HepG2 (cell line): ENCODE measurements around the gene PRDM10. TPM values are rescaled to one million over a fixed set of nuclear protein-coding genes. Genes with fewer than 3 reads are reported as not detected.
"Not testable (repeated sequence)": the region's sequence is repeated elsewhere in the genome, so short reads cannot be mapped to it uniquely, and the experiment has no call there.

Experiments used
- ATAC-seq: fragments of 200-7000 bp; cut with Tn5 transposase; 3 replicates; pipeline ENCODE4 v1.9.1; 2020; ENCODE audit warnings: mild to moderate bottlenecking, moderate library complexity
- BruUV-seq: library from RNA; stranded (reverse); fragments of 400-500 nt; replicated peaks from 2 replicates; lab custom pipeline; 2021; lab: Mats Ljungman, UMichigan
- CTCF ChIA-PET: fragments of 300-600 bp; formaldehyde crosslinking; extraction: SDS; loops from one replicate; lab custom pipeline; 2021; ENCODE audit warnings: low total read pairs, inconsistent platforms, low intra/inter-chr PET ratio; lab: Yijun Ruan, JAX
- POLR2A ChIA-PET: fragments of 350-600 bp; sonication (Branson Sonifier 250); formaldehyde crosslinking; loops from one replicate; lab custom pipeline; 2020; ENCODE audit warnings: antibody characterized with exemption, inconsistent platforms; lab: Yijun Ruan, JAX
- DNase-seq: peaks from one replicate; pipeline ENCODE4 v3.0.0-alpha.2; 2015; ENCODE audit warnings: low spot score
- FAIRE-seq: peaks from 3 replicates; lab custom pipeline; 2011; peaks lifted over from hg19 to GRCh38; lab: Jason Lieb, UNC
- H2AFZ ChIP-seq: one replicate; pipeline ENCODE4 v1.6.1; 2011; ENCODE audit warnings: low read length, inconsistent platforms
- H3K27ac ChIP-seq: fragments of 300-600 bp; 3 replicates; pipeline ENCODE4 v1.8.0; 2011; ENCODE audit warnings: mixed run types, mild to moderate bottlenecking, mixed read lengths, low read length, inconsistent platforms; ENCODE audit not compliant: insufficient read depth; ENCODE audit errors: extremely low read length
- H3K27me3 ChIP-seq, 2 experiments: fragments of 200-600 bp in 1 of 2; 2 replicates in 1 of 2; 3 replicates in 1 of 2; pipeline versions ENCODE4 v1.6.0 to v1.8.0; 2011; ENCODE audit warnings: low read length in 2 of 2, mild to moderate bottlenecking in 2 of 2, moderate library complexity in 2 of 2, inconsistent platforms in 1 of 2; ENCODE audit not compliant: insufficient read depth in 2 of 2, control insufficient read depth in 1 of 2
- H3K36me3 ChIP-seq, 2 experiments: fragments of 200-600 bp in 1 of 2; replicated peaks in 1 of 2; 2 replicates in 1 of 2; 3 replicates in 1 of 2; pipeline versions ENCODE4 v1.5.1 to v1.8.0; 2011; ENCODE audit warnings: low read length in 2 of 2, inconsistent platforms in 1 of 2; ENCODE audit not compliant: insufficient read depth in 2 of 2, control insufficient read depth in 1 of 2
- H3K4me1 ChIP-seq: 2 replicates; pipeline ENCODE4 v1.5.1; 2012; ENCODE audit warnings: low read length, inconsistent platforms; ENCODE audit not compliant: insufficient read depth
- H3K4me2 ChIP-seq: 2 replicates; pipeline ENCODE4 v1.6.0; 2011; ENCODE audit warnings: low read depth, low read length, inconsistent platforms
- H3K4me3 ChIP-seq, 3 experiments: fragments of 200-600 bp in 1 of 3; sonication (generic), shearing (Covaris generic) in 1 of 3; replicated peaks in 1 of 3; 2 replicates each; pipeline ENCODE4 v1.5.1; 2011 to 2016; ENCODE audit warnings: low read length in 3 of 3, inconsistent platforms in 2 of 3, low read depth in 2 of 3, mild to moderate bottlenecking in 2 of 3, control low read depth in 1 of 3, mixed read lengths in 1 of 3; ENCODE audit not compliant: insufficient read depth in 1 of 3
- H3K79me2 ChIP-seq: one replicate; pipeline ENCODE4 v1.6.1; 2011; ENCODE audit warnings: low read length, inconsistent platforms; ENCODE audit not compliant: insufficient read depth
- H3K9ac ChIP-seq: 2 replicates; pipeline ENCODE4 v1.6.0; 2011; ENCODE audit warnings: mild to moderate bottlenecking, low read depth, low read length, inconsistent platforms; ENCODE audit not compliant: insufficient read depth
- H3K9me3 ChIP-seq: 2 replicates; pipeline ENCODE4 v1.5.1; 2012; ENCODE audit warnings: mild to moderate bottlenecking, low read length
- H4K20me1 ChIP-seq: 2 replicates; pipeline ENCODE4 v1.6.0; 2011; ENCODE audit warnings: inconsistent platforms, mild to moderate bottlenecking, low read length, moderate library complexity; ENCODE audit not compliant: insufficient read depth
- ATF1 ChIP-seq: IDR thresholded peaks from 2 replicates; pipeline ENCODE4 v1.6.1; 2016; ENCODE audit warnings: mild to moderate bottlenecking, control low read depth
- KDM4B ChIP-seq: sonication (generic); formaldehyde crosslinking; IDR thresholded peaks from 2 replicates; pipeline ENCODE4 v1.4.0; 2020; ENCODE audit warnings: missing genetic modification reagents
- MLLT10 ChIP-seq: sonication (generic); formaldehyde crosslinking; IDR thresholded peaks from 2 replicates; pipeline ENCODE4 v1.4.0; 2020; ENCODE audit warnings: missing genetic modification reagents
- SMAD3 ChIP-seq: sonication (generic); formaldehyde crosslinking; IDR thresholded peaks from 2 replicates; pipeline ENCODE4 v1.4.0; 2020; ENCODE audit warnings: missing genetic modification reagents
- ZFYVE20 ChIP-seq: sonication (generic); formaldehyde crosslinking; IDR thresholded peaks from 2 replicates; pipeline ENCODE4 v1.8.0; 2023; ENCODE audit warnings: low read depth, mild to moderate bottlenecking, moderate library complexity, missing genetic modification reagents, borderline replicate concordance
- ZNF121 ChIP-seq: sonication (generic); formaldehyde crosslinking; IDR thresholded peaks from 2 replicates; pipeline ENCODE4 v1.5.0; 2020; ENCODE audit warnings: mild to moderate bottlenecking, missing genetic modification reagents
- ZNF136 ChIP-seq: sonication (generic); formaldehyde crosslinking; IDR thresholded peaks from 2 replicates; pipeline ENCODE4 v1.8.1; 2022; ENCODE audit warnings: low read depth, mild to moderate bottlenecking, moderate library complexity, missing genetic modification reagents
- ZNF230 ChIP-seq: sonication (generic); formaldehyde crosslinking; IDR thresholded peaks from 2 replicates; pipeline ENCODE4 v1.4.0; 2020; ENCODE audit warnings: mild to moderate bottlenecking, missing genetic modification reagents
- ZNF253 ChIP-seq: sonication (generic); formaldehyde crosslinking; IDR thresholded peaks from 2 replicates; pipeline ENCODE4 v1.8.0; 2022; ENCODE audit warnings: mild to moderate bottlenecking, missing genetic modification reagents, borderline replicate concordance
- ZNF451 ChIP-seq: sonication (generic); formaldehyde crosslinking; IDR thresholded peaks from 2 replicates; pipeline ENCODE4 v1.5.0; 2020; ENCODE audit warnings: mild to moderate bottlenecking, missing genetic modification reagents
- ZNF546 ChIP-seq: sonication (generic); formaldehyde crosslinking; conservative IDR thresholded peaks from 2 replicates; pipeline ENCODE4 v1.8.1; 2023; ENCODE audit warnings: mild to moderate bottlenecking, missing genetic modification reagents
- WGBS: methylation state at CpG from one replicate; pipeline ENCODE4 v1.1.6; 2017; ENCODE audit warnings: low lambda C conversion rate; 5-methylcytosine and 5-hydroxymethylcytosine counted together
- in situ Hi-C: cut with HindIII; loops from 2 replicates; pipeline ENCODE4 v1.10.0; 2017; ENCODE audit warnings: low pct_unique_long_range_greater_than_20kb; ENCODE audit not compliant: extremely low pct_ligation_motif_present
- intact Hi-C: fragments of 100-400 bp; cut with micrococcal nuclease; formaldehyde crosslinking; loops from one replicate; pipeline ENCODE4 v1.10.0; 2022; ENCODE audit not compliant: unreplicated experiment
- polyA plus RNA-seq, 8 experiments: library from polyadenylated mRNA; depleted of rRNA in 3 of 8; stranded (reverse) in 7 of 8; unstranded in 1 of 8; fragments of >200 nt; fragmentation: Illumina TruSeq in 4 of 8; extraction: Trizol in 4 of 8; gene quantifications; 2 replicates each; pipeline versions ENCODE4 v1.2.1 to v1.2.3, GENCODE V29; 2011 to 2016; ENCODE audit warnings: low read depth in 4 of 8, missing spikeins in 1 of 8, mixed read lengths in 1 of 8; ENCODE audit not compliant: insufficient read depth in 1 of 8
- total RNA-seq, 5 experiments: library from RNA; depleted of rRNA; stranded (reverse); fragments of >200 nt; fragmentation: Illumina TruSeq; extraction: Trizol; gene quantifications; 2 replicates each; pipeline ENCODE4 v1.2.3, GENCODE V29; 2016; ENCODE audit warnings: low read depth in 1 of 5
- TF ChIP-seq, protein P1 (sequence below): sonication (generic); formaldehyde crosslinking; IDR thresholded peaks from 2 replicates; pipeline ENCODE4 v1.4.0; 2020; ENCODE audit warnings: missing genetic modification reagents

Gene PRDM10
- total and polyA plus RNA-seq, 2 of the 13 experiments (the other 11 are each of a cell fraction or from before 2014, with no cell fraction given), result 5.7 to 5.8 TPM

DNA sequence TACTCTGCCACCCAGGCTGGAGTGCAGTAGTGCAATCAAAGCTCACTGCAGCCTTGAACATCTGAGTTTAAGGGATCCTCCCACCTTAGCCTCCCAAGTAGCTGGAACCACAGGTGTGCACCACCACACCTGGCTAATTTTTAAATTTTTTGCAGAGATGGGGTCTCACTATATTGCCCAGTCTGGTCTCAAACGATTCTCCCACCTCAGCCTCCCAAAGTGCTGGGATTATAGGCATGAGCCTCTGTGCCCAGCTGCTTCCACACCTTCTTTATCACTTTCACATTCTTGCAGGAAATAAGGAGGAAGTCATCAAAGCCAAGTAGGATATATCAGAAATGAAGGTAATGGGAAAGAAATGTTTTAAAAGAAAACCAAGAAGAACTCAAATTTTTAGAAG lies 47.9 kb downstream of the PRDM10 start:
- H3K4me3 ChIP-seq, H3K27ac ChIP-seq, H4K20me1 ChIP-seq, H3K27me3 ChIP-seq, intact Hi-C loops, H3K4me2 ChIP-seq, H3K9ac ChIP-seq, CTCF ChIA-PET, BruUV-seq, ATAC-seq, H3K9me3 ChIP-seq, H3K4me1 ChIP-seq, FAIRE-seq, in situ Hi-C loops, H2AFZ ChIP-seq, H3K79me2 ChIP-seq, DNase-seq: not testable (repeated sequence)
- peak; percentile 47; the same call in 1 of the 2 replicates for TF ChIP-seq ZNF121 (CRISPR knock-in tag)
- WGBS, result 83% methylated on average over 1 of the region's 1 CpG
- POLR2A ChIA-PET, result interaction anchor here (1.8 kb wide), 1 partner anchor 49 kb away, joined by 5 read pairs; no protein-coding TSS in a partner anchor
- peaks cover 5 to 11% of the 10 kb centered on the region in 2 experiments; a peak in 3 of 5 replicates for H3K36me3 ChIP-seq

GRCh38 chr11:129951866-129952262 lies 50.8 kb downstream of the PRDM10 start:
- Histone ChIP-seq H3K4me2 (no peak overlapping the region), H3K36me3 (peaks cover 8 to 13% of the 10 kb centered on the region in 2 experiments; a peak in 3 of 5 replicates), H3K4me3 (no peak overlapping the region), H3K9ac (no peak overlapping the region), H3K9me3 (no peaks in the 10 kb centered on the region), H3K4me1 (no peaks in the 10 kb centered on the region), H3K79me2 (no peaks in the 10 kb centered on the region), H4K20me1 (no peaks in the 10 kb centered on the region), H2AFZ (no peak overlapping the region), H3K27ac (no peak overlapping the region), H3K27me3 (no peaks in the 10 kb centered on the region)
- DNase-seq (no peak), FAIRE-seq (no peak), ATAC-seq (no peak)
- WGBS, result 87% methylated on average over 1 of the region's 1 CpG
- TF ChIP-seq MLLT10 (CRISPR knock-in tag), result no peak
- no peak for TF ChIP-seq KDM4B (CRISPR knock-in tag)
- TF ChIP-seq ZNF546 (CRISPR knock-in tag), result no peak
- no peak for TF ChIP-seq ZNF230 (CRISPR knock-in tag)
- TF ChIP-seq, protein P1, sequence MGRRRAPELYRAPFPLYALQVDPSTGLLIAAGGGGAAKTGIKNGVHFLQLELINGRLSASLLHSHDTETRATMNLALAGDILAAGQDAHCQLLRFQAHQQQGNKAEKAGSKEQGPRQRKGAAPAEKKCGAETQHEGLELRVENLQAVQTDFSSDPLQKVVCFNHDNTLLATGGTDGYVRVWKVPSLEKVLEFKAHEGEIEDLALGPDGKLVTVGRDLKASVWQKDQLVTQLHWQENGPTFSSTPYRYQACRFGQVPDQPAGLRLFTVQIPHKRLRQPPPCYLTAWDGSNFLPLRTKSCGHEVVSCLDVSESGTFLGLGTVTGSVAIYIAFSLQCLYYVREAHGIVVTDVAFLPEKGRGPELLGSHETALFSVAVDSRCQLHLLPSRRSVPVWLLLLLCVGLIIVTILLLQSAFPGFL, result no peak
- no peak for TF ChIP-seq SMAD3 (CRISPR knock-in tag)
- no peak for TF ChIP-seq ZNF253 (CRISPR knock-in tag)
- TF ChIP-seq ATF1 (CRISPR knock-in tag), result no peak
- TF ChIP-seq ZNF451, result no peak
- no peak for TF ChIP-seq ZFYVE20 (CRISPR knock-in tag)
- no peak for TF ChIP-seq ZNF136 (CRISPR knock-in tag)
- in situ Hi-C loops (no loop called here), intact Hi-C loops (no loop called here)
- ChIA-PET CTCF (no interaction called here), POLR2A (no interaction called here)
- BruUV-seq, result no TSS peak
